ENCODE data around the gene THOC6.

Gene THOC6

GRCh38 chr16:2991566-2992261 is 32.1 kb upstream of the THOC6 start:
- DNase-seq (ENCODE audit: low read depth in 2 of 2): no peak

GRCh38 chr16:2992383-2993081 is 31.3 kb upstream of the THOC6 start:
- DNase-seq (ENCODE audit: low read depth in 2 of 2): no peak

GRCh38 chr16:2996298-2996697 is 27.5 kb upstream of the THOC6 start:
- DNase-seq (ENCODE audit: low read depth in 2 of 2): no peak

GRCh38 chr16:2999929-3000328 is 23.9 kb upstream of the THOC6 start:
- DNase-seq (ENCODE audit: low read depth in 2 of 2): no peak

GRCh38 chr16:3000540-3000939 is 23.3 kb upstream of the THOC6 start:
- DNase-seq (ENCODE audit: low read depth in 2 of 2): no peak

GRCh38 chr16:3001316-3001715 is 22.5 kb upstream of the THOC6 start:
- DNase-seq (ENCODE audit: low read depth in 2 of 2): no peak

GRCh38 chr16:3003582-3004270 is 20.1 kb upstream of the THOC6 start:
- peak; percentile 85 to 93 for DNase-seq (ENCODE audit: low read depth in 2 of 2)

GRCh38 chr16:3004319-3004718 is 19.5 kb upstream of the THOC6 start:
- no peak for DNase-seq (ENCODE audit: low read depth in 2 of 2)

GRCh38 chr16:3004781-3005284 is 19.0 kb upstream of the THOC6 start:
- no peak for DNase-seq (ENCODE audit: low read depth in 2 of 2)

- DNase-seq (ENCODE audit: low read depth in 2 of 2): no peak
Observed at GRCh38 chr16:3007059-3007956, 16.5 kb upstream of the THOC6 start.

- no peak for DNase-seq (ENCODE audit: low read depth in 2 of 2)
Observed at GRCh38 chr16:3007957-3008689, 15.7 kb upstream of the THOC6 start.

GRCh38 chr16:3008690-3009037 is 15.2 kb upstream of the THOC6 start:
- DNase-seq (ENCODE audit: low read depth in 2 of 2): no peak

GRCh38 chr16:3009568-3010390 is 14.1 kb upstream of the THOC6 start:
- no peak for DNase-seq (ENCODE audit: low read depth in 2 of 2)

- DNase-seq (ENCODE audit: low read depth in 2 of 2): no peak
Observed at GRCh38 chr16:3010510-3010909, 13.3 kb upstream of the THOC6 start.

GRCh38 chr16:3012246-3012645 is 11.6 kb upstream of the THOC6 start:
- no peak for DNase-seq (ENCODE audit: low read depth in 2 of 2)

GRCh38 chr16:3012828-3013420 is 10.9 kb upstream of the THOC6 start, which contains the start of gene CLDN9:
TSS of gene CLDN9 (plus strand) at chr16:3012923. CDS start at chr16:3013363, 440 bp downstream.
- no peak for DNase-seq (ENCODE audit: low read depth in 2 of 2)

GRCh38 chr16:3013491-3013951 is 10.3 kb upstream of the THOC6 start:
- DNase-seq (ENCODE audit: low read depth in 2 of 2): no peak

- DNase-seq (ENCODE audit: low read depth in 2 of 2): no peak
Observed at GRCh38 chr16:3013998-3014690, 9.7 kb upstream of the THOC6 start.

GRCh38 chr16:3014971-3015370 is 8.9 kb upstream of the THOC6 start:
- DNase-seq (ENCODE audit: low read depth in 2 of 2): no peak
